ENCODE data around the gene DIDO1.
A peak's percentile ranks its signal among the peaks of the same experiment; 100 is the strongest.

DIDO1 gene

DNA sequence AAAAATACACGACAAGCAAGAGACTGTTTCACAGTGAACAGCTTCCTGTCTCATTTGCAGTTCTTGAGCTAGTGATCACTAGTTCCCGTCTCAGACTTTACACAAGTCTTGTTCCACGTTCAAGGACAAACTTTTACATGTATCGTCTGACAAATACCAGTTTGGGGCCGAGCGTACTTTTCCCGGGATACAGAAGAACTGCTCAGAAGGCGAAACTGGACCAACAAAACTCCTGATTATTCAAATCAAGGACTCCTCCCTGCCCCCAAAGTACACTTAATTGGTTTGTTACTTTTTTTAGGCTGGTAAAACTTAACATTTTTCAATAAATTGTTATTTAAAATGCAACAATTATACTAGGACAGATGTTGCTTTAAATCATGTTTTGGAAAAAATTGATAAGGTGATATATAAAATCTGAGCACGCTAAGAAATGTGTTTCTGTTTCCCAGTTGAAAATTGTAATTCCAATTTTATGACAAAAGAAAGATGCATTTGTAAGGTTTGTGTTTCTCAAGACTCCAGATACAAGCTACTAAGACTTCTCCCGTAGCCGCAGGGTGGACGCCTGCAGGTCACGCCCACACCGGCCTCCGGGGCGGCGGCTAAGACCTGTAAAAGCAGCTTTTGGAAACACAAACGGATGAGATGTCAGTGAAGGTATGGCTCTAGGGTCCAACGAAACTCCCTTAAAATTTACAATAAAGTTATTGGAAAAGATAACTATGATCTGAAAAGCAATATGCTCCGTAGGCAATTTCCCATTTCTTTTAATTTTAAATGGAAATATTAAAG, 47.9 kb downstream of the DIDO1 start:
- H3K4me2 ChIP-seq (ENCODE audit: low read length, poor library complexity, severe bottlenecking): no peak overlapping the region
- H2BK120ac ChIP-seq (ENCODE audit: low read depth, low read length): no peak overlapping the region
- peaks cover 22 to 41% of the 10 kb centered on the region in 2 experiments for H3K36me3 ChIP-seq (ENCODE audit: control insufficient read depth in 1 of 2, insufficient read depth in 2 of 2, low read depth in 1 of 2, low read length in 2 of 2)
- H2AFZ ChIP-seq (ENCODE audit: low read depth, low read length): no peak overlapping the region
- H3K23ac ChIP-seq (ENCODE audit: low read length in 2 of 2): no peak overlapping the region
- H3K9me3 ChIP-seq (ENCODE audit: control insufficient read depth, low read length): no peaks in the 10 kb centered on the region
- H2BK15ac ChIP-seq (ENCODE audit: low read depth, poor library complexity, severe bottlenecking): no peak overlapping the region
- DNase-seq: no peak
- no peak overlapping the region for H3K18ac ChIP-seq (ENCODE audit: low read depth in 1 of 2, low read length in 2 of 2)
- 82% methylated on average over 17 of the region's 20 CpGs for WGBS
- H3K27me3 ChIP-seq (ENCODE audit: control insufficient read depth in 1 of 2, insufficient read depth in 1 of 2, low read length in 2 of 2): no peaks in the 10 kb centered on the region
- H3K4me1 ChIP-seq (ENCODE audit: control insufficient read depth, insufficient read depth, low read depth, low read length): peaks cover 19% of the 10 kb centered on the region
- H2AK5ac ChIP-seq (ENCODE audit: low read length, severe bottlenecking): no peak overlapping the region
- no peak overlapping the region for H3K4ac ChIP-seq (ENCODE audit: low read depth in 1 of 2, low read length in 2 of 2)
- peaks cover 24% of the 10 kb centered on the region for H3K79me1 ChIP-seq (replicated peaks; ENCODE audit: low read length, poor library complexity, severe bottlenecking)
- no peak overlapping the region for H3K14ac ChIP-seq (ENCODE audit: low read length in 2 of 2)
- no peak overlapping the region for H2BK5ac ChIP-seq (ENCODE audit: low read depth, low read length, poor library complexity, severe bottlenecking)
- H4K91ac ChIP-seq (ENCODE audit: low read length): no peak overlapping the region
- H4K8ac ChIP-seq (ENCODE audit: low read length): no peak overlapping the region
- H3K27ac ChIP-seq (ENCODE audit: low read length, poor library complexity, severe bottlenecking): no peak overlapping the region
- H3K9ac ChIP-seq (ENCODE audit: low read length): no peak overlapping the region
- H2BK12ac ChIP-seq (ENCODE audit: low read length in 2 of 2): no peak overlapping the region
- H3K4me3 ChIP-seq (ENCODE audit: insufficient read depth in 1 of 2, low read depth in 1 of 2, low read length in 2 of 2): no peak overlapping the region

DNA sequence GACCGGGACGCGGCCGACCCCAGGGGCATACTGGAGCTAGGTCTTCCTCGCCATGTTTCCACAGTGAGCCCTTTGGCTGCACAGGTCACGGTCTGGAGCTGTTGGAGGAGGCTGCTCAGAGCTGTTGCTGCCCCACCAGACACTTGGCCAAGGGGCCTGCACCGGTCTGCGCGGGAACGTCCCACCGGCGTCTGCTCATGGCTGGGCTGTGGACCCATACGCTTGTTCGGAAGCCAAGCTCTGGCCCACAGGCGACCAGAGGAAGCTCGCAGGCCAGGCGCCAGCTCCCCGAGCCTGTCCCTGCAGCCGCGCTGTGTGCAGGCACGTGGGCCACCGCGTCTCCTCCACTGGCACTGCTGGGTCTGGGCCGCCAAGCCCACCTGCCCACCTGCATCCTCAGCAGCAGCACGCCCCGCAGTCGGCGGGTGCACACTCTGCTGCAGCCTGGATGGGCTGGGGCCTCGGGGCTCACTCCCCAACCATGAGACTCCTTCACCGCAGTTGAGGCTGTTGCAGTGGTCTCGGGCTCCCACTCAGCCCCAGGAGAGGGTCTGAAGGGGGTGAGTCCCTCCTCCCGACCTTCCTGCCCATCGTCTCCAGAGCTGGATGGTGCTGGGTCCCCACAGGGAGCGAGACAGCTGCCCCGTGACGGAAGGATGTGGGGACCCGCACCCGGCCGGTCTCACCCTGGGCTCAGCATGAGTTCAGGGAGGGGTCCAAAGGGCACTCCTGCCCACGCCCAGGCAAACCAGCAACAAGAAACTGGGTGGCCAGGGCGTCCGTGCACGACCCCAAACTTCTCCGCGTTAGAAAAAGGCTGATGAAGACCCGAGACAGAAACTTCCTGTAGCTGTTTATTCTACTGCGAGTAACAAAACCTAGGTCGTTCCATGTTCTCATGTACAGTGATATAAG, 49.1 kb downstream of the DIDO1 start:
- Histone ChIP-seq H3K4me2 (ENCODE audit: low read length, poor library complexity, severe bottlenecking) (no peak overlapping the region), H3K9me3 (ENCODE audit: control insufficient read depth, low read length) (no peaks in the 10 kb centered on the region)

DNA sequence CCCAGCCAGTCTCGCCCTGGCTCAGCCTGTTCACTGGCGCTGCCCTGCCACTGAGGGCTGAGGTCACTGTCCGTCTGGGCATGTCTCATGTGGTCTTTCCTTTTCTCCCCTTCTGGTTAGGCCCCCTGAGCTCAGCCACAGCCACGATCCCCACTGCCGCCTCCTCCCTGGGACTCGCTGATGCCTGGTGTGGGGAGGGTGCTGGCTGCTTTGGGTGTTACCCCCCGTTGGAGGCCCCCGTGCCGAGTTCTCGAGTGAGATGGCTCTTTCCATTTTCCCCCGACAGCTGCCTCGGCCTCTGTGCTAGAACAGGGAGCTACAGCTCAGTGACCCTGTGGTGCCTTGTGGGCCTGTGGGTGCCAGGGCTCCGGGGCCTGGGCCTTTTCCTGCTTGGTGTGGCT, 49.8 kb downstream of the DIDO1 start:
- WGBS: 95% methylated on average over 13 of the region's 13 CpGs
- Histone ChIP-seq H2BK5ac (ENCODE audit: low read depth, low read length, poor library complexity, severe bottlenecking) (no peak overlapping the region), H3K36me3 (ENCODE audit: control insufficient read depth in 1 of 2, insufficient read depth in 2 of 2, low read depth in 1 of 2, low read length in 2 of 2) (peaks cover 17 to 35% of the 10 kb centered on the region in 2 experiments), H3K4ac (ENCODE audit: low read depth in 1 of 2, low read length in 2 of 2) (no peak overlapping the region), H3K14ac (ENCODE audit: low read length in 2 of 2) (no peak overlapping the region), H2BK15ac (ENCODE audit: low read depth, poor library complexity, severe bottlenecking) (no peak overlapping the region), H4K8ac (ENCODE audit: low read length) (peak overlapping the region; percentile 59), H3K79me1 (replicated peaks; ENCODE audit: low read length, poor library complexity, severe bottlenecking) (peaks cover 22% of the 10 kb centered on the region), H3K4me1 (ENCODE audit: control insufficient read depth, insufficient read depth, low read depth, low read length) (peaks cover 17% of the 10 kb centered on the region), H3K23ac (ENCODE audit: low read length in 2 of 2) (no peak overlapping the region), H2AK5ac (ENCODE audit: low read length, severe bottlenecking) (no peak overlapping the region), H4K91ac (ENCODE audit: low read length) (peak overlapping the region; percentile 57), H3K27ac (ENCODE audit: low read length, poor library complexity, severe bottlenecking) (no peak overlapping the region), H3K27me3 (ENCODE audit: control insufficient read depth in 1 of 2, insufficient read depth in 1 of 2, low read length in 2 of 2) (no peaks in the 10 kb centered on the region), H3K4me2 (ENCODE audit: low read length, poor library complexity, severe bottlenecking) (no peak overlapping the region), H3K18ac (ENCODE audit: low read depth in 1 of 2, low read length in 2 of 2) (no peak overlapping the region), H2BK12ac (ENCODE audit: low read length in 2 of 2) (no peak overlapping the region), H2AFZ (ENCODE audit: low read depth, low read length) (no peak overlapping the region), H3K9ac (ENCODE audit: low read length) (no peak overlapping the region), H2BK120ac (ENCODE audit: low read depth, low read length) (no peak overlapping the region), H3K4me3 (ENCODE audit: insufficient read depth in 1 of 2, low read depth in 1 of 2, low read length in 2 of 2) (no peak overlapping the region), H3K9me3 (ENCODE audit: control insufficient read depth, low read length) (no peaks in the 10 kb centered on the region)
- DNase-seq: no peak

More for the DNA sequence above, 49.1 kb downstream of the DIDO1 start:
- Histone ChIP-seq H3K36me3 (ENCODE audit: control insufficient read depth in 1 of 2, insufficient read depth in 2 of 2, low read depth in 1 of 2, low read length in 2 of 2) (peaks cover 22 to 41% of the 10 kb centered on the region in 2 experiments), H4K91ac (ENCODE audit: low read length) (peak overlapping the region; percentile 28), H3K79me1 (replicated peaks; ENCODE audit: low read length, poor library complexity, severe bottlenecking) (peaks cover 24% of the 10 kb centered on the region), H2BK5ac (ENCODE audit: low read depth, low read length, poor library complexity, severe bottlenecking) (no peak overlapping the region), H4K8ac (ENCODE audit: low read length) (peak overlapping the region; percentile 27), H3K9ac (ENCODE audit: low read length) (no peak overlapping the region), H2BK15ac (ENCODE audit: low read depth, poor library complexity, severe bottlenecking) (no peak overlapping the region), H3K14ac (ENCODE audit: low read length in 2 of 2) (peak overlapping the region in 1 of 2 experiments; percentile 15), H3K4me3 (ENCODE audit: insufficient read depth in 1 of 2, low read depth in 1 of 2, low read length in 2 of 2) (no peak overlapping the region), H3K27ac (ENCODE audit: low read length, poor library complexity, severe bottlenecking) (no peak overlapping the region), H3K18ac (ENCODE audit: low read depth in 1 of 2, low read length in 2 of 2) (no peak overlapping the region), H3K4me1 (ENCODE audit: control insufficient read depth, insufficient read depth, low read depth, low read length) (peaks cover 17% of the 10 kb centered on the region), H3K4ac (ENCODE audit: low read depth in 1 of 2, low read length in 2 of 2) (no peak overlapping the region), H2AFZ (ENCODE audit: low read depth, low read length) (no peak overlapping the region), H2AK5ac (ENCODE audit: low read length, severe bottlenecking) (no peak overlapping the region), H3K23ac (ENCODE audit: low read length in 2 of 2) (no peak overlapping the region), H2BK12ac (ENCODE audit: low read length in 2 of 2) (no peak overlapping the region), H3K27me3 (ENCODE audit: control insufficient read depth in 1 of 2, insufficient read depth in 1 of 2, low read length in 2 of 2) (no peaks in the 10 kb centered on the region), H2BK120ac (ENCODE audit: low read depth, low read length) (no peak overlapping the region)
- 89% methylated on average over 48 of the region's 48 CpGs for WGBS
- DNase-seq: no peak
